GM21786 (cell line): ENCODE measurements around the gene THRA.

Experiments used
- ATAC-seq: cut with Tn5 transposase; IDR thresholded peaks from one replicate; pipeline ENCODE4 v1.9.1; 2021; ENCODE audit not compliant: unreplicated experiment

Gene THRA

DNA sequence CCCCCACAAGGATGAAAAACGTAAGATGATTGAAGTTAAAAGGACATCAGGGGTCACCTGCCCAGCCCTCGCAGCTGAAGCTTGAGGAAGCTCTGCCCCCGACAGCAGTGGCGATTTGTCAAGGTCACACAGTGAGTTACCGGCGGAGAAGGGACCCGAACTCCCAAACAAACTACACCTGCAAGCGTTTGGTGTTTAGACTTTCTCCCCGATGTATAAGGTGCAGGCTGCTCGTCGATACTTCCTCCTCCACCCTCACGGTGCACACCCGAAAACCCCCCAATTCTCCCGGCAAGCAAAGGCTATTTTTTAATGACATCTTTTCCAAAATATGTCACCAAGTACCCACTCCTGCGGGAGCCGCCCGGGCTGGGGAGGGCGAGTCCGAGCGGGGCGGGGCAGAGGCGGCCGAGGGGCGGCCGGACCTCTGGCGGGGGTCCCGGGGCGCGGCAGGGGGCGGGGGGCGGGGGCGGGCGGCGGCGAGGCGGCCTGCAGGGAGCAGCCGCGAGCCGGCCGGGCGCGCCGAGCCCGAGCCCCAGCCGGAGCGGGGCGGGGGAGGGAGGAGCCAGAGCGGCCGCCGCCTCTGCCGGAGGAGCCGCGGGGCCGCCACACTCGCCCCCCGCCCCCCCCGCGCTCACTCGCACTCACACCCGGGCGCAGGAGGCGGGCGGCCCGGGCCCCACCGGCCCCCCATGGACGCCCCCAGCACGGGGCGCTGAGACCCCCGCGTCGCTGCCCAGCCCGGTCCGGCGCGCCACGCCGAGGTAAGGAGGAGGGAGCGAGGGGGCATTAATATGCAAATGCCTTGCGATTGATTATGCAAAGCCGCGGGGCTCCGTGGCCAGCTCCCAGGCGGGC is at the start of gene THRA:
Gene THRA (plus strand): TSS at position 637 of the 858 bp plus-strand sequence. CDS start 11,524 bp downstream, outside the sequence.
- ATAC-seq, result peak; percentile 80

DNA sequence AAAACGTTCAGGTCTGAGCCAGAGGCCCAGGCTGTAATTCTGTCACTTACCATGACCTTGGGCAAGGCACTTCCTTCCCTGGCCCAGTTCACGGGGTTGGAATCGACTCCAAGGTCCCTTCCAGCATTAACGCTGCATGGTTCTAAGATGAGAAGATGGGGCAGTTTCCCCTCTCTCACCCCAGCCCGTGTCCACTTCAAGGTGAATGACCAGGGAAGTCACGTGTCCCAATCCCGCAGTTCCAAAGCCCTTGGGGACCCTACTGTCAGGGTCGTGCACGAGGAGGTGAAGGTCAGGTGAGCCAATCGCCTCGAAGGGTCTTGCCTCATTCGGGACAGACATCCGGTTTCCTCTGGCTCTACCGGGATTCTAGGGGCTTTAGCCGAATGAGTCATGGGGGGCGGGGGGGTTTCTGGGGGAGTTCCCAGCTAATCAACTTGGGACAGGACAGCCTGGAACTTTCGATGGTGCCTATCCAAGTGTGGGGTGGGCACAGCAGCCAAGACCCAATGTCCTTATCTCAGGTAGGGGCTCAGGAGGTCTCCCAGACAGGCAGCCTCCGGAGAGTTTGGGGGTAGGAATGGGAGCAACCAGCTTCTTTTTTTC is 48.3 kb upstream of the THRA start:
- no peak for ATAC-seq

GRCh38 chr17:40015005-40015997 is 47.5 kb upstream of the THRA start, which contains the start of gene CSF3:
CSF3 (plus strand) TSS chr17:40015440; CDS start chr17:40015475, 35 bp downstream.
- no peak for ATAC-seq

- no peak for ATAC-seq
Measured at GRCh38 chr17:40015998-40016985, 46.5 kb upstream of the THRA start.

GRCh38 chr17:40017422-40018080 is 45.2 kb upstream of the THRA start:
- ATAC-seq, result no peak

DNA sequence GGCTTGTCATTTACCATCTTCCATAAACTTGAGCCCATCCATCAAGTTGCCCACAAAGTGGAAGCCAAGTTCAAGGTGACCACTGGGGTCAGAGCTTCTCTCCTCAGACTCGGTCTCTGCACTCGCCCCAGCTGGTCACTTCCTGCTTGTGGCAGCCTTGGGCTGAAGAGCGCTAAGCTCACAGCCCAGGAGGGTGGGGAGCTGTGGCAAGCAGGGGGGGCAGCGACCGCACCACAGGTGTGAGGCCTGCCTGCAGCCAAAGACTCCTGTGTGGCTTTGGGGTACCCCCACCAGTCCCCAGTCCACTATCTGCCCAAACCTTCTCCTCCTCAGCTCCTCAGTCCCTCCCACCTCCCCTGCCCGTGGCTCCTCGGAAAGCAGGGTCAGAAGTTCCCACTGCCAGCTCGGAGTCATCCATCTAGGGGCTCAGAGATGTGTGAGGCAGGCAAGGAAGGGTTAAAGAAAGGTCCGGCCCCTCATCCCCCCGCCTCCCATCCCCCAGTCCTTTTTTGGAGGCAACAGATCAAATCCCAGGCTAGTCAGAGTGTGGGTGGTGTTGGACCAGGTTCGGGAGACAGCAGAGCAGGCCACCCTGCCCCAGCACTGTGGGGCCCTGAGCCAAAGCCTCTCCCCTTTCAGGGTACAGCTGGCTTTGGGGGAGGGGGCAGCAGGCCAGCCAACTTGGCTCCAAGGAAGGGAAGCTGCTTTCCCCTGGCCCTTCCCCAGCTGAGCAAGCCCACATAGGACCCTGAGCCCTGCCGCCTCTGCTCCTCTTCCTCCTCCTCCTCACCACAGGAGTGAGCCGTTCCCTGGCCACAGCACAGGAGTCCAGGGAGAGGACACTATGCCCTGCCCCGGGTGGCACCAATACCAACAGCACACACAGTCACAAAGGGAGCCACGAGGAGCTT is 44.3 kb upstream of the THRA start:
- no peak for ATAC-seq

DNA sequence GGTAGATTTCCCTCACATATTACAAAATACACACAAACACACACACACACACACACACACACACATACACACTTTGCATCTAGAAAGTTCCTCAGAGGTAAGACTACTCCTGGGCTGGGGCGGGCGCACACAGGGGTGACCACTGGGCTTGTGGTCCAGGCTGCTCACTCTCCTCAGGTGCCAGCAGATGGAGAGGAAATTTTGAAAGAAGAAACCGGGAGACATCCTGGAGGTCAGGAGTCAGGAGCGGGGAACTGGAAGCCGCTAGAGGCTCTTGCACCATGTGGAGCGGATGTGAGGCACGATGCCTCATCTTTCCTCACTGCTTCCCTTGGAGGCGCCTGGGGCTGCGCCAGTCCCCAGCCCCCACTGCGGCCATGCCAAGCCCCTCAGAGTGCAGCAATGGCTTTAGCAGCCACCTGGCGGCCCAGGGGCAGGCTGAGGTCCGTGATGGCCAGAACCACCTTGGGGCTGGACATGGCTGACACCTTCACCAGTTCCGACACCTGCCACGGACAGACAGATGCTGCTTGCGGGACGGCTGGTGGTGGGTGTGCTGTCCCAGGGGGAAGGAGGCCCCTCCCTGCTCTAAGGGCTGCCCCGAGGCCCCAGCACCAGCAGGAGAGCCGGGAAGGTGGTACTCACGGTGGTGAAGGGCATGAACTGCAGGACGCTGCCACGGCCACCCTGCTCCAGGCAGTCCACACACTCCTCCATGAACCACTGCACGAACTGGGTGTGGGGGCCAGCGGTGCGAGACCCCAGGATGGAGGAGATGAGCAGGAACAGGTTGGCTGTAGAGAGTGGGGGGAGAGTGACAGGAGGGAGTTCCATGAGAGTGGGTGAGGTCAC is 43.4 kb upstream of the THRA start:
- no peak for ATAC-seq

DNA sequence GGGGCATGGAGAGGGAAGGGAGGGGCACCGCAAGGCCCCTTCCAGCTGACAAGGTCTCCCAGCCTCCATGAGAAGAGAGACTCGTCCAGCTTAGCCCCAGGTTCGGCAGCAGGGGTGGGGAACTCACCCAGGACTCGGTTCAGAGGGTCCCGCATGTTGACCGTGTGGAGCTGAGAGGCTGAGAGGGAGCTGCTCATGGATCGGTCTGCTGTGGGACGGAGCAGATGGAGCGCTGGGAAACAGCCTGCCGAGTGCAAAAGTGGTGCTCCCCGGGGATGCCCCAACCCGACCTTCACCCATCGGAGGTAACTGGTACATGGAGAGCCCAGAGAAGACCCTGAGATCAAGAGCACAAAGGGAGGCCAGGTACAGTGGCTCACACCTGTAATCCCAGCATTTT is 42.6 kb upstream of the THRA start:
- ATAC-seq, result no peak

DNA sequence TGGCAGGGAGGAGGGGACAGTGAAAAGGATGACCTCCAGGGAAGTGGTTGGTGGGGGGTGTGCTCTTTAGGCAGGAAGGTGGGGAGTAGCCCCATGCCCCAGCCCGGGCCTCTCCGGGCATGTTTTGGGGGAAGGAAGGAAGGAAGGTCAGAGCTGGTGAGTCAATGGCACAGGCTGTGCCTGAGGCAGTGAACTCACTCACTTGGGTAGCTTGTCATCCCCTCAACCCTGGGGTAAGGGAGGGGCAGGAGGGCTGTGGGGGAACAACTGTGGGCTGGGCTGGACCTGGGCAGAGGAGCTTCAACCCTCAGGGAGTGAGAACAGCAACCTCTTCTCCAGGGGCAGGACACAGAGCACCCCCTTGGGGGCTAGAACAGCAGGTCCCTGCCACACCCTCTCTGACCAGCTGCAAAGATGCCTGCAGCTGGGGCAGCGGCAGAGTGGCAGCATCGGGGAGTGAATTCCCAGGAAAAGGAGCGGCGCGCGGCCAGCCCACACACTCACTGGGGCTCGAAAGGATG is 41.3 kb upstream of the THRA start:
- no peak for ATAC-seq

- ATAC-seq, result no peak
Measured at GRCh38 chr17:40022497-40022896, 40.3 kb upstream of the THRA start.

DNA sequence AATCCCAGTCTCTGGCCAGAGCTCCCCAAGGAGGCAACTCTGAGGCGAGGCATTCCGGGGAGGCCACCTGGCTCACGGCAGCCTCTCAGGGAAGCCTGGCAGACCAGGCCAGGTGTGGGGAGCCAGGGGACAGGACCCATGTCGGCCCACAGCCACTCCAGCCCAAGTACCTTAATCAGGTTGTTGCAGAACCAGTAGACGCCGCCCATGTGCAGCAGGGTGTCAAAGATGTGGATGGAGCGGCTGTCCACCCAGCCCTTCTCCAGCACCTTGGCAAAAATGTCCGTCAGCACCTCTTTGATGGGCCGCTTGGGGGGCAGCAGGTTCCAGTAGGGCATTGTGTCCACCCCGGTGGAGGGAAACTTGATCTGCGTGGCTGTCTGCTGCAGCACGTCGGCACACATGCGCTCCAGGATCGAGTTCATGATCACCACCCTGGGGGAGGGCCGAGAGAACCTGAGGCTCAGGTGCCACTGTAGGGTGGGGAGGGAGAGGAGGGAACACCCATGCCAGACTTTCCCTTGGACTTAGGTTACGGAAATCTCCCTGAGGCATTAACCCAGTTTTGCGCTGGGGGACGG is 39.7 kb upstream of the THRA start:
- no peak for ATAC-seq

- no peak for ATAC-seq
Measured at GRCh38 chr17:40023590-40024292, 39.0 kb upstream of the THRA start.

GRCh38 chr17:40024901-40025300 is 37.9 kb upstream of the THRA start:
- no peak for ATAC-seq

GRCh38 chr17:40025559-40025958 is 37.2 kb upstream of the THRA start:
- ATAC-seq, result no peak

- ATAC-seq, result no peak
Measured at GRCh38 chr17:40025991-40026815, 36.6 kb upstream of the THRA start.
